GM18951 (cell line): ENCODE data around the gene NARS2.

Source experiments
- POLR2A ChIP-seq: IDR thresholded peaks from 4 replicates; pipeline ENCODE4 v1.6.1; 2011; ENCODE audit warnings: mild to moderate bottlenecking; ENCODE audit not compliant: insufficient read length, insufficient read depth; ENCODE audit errors: extremely low read depth
- in situ Hi-C: fragments of 300-500 bp; cut with MboI; formaldehyde crosslinking; loops from one replicate; pipeline ENCODE4 v1.12.0; 2022; ENCODE audit warnings: low sequenced_read_pairs, mixed read lengths, inconsistent platforms; ENCODE audit not compliant: unreplicated experiment

The NARS2 gene

DNA sequence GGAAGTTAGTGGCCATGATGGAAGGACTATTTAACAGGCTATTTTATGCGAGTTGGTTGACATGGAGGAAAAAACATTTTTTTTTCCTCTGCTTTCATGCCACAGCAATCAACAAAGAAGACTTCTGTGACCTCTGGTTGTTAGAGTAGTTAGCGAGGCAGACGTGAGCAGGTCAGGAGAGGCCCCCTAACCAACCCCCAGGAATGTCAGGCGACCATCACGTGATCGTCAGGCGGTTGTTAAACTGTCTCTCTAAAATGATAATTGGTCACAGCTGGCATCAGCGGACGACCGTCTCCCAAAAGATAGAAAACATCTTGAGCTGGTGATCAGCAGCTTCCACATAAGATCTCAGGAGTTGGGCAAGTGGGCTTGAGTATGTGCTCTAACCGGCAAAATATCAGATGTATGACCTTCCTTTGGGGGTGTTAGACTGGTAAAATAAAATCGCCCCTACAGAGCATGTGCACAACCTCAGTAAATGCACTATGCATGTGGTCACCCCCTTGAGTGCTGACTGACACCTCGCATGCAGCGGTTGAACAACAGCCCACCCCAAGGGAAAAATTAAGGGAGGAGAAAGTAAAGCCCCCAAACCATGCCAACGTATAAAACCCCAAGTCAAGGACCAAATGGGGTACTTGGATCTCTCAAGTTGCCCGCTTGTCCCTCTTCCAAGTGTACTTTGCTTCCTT is 20.9 kb upstream of the NARS2 start:
- in situ Hi-C loops = no loop called here
- no peak for TF ChIP-seq POLR2A

DNA sequence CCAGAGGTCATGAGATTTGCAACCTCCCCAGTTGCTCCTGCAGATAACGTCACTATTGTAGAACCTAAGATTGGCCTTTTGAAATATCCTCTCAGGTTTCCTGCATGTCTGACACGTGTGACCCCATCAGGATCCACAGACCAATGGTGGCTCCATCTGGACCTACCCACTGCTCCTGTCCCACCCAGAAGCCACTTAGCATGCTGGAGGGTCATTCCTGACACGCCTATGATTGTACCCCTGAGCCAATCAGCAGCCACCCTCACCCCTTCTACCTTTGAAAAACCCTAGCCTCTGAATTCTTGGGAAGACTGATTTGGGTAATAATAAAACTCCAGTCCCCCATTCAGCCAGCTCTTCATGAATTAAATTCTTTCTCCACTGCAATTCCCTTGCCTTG is 20.1 kb upstream of the NARS2 start:
- in situ Hi-C loops = no loop called here
- no peak for TF ChIP-seq POLR2A

DNA sequence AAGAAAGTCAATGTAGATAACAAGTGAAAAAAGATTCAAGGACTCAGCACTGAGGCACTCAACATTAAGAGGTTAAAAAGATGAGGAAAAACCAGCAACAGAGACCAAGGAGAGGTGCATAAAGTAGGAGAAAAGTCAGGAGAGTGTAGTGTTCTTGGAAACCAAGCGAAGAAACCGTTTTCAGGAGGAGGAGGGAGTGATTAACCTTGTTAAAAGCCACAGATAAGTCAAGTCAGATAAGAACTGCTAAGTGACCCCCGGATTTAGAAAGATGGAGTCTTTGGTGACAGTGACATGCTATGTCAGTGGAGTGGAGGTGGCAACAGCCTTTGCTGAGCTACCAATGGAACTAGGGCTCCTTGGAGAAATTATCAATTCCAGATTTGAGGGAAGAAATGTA is 13.9 kb upstream of the NARS2 start:
- no peak for TF ChIP-seq POLR2A
- in situ Hi-C loops = no loop called here

DNA sequence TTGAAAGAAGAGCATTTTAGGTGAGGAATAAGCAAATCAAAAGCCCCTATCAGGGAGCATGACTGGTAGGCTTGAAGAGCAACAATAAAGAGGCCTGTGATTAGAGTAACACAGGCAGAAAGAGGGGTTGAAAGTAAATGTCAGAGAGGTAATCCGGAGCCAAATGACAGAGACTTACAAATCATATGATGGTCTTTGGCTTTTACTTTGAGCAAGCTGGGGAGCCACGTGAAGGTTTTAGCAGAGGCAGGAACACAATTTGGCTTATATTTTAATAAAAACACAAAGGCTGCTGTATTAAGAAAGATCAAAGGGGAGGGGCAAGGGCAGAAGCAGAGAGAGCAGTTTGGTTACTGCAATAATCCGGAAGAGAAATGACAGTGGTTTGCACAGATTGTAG is 12.8 kb upstream of the NARS2 start:
- TF ChIP-seq POLR2A = no peak
- in situ Hi-C loops = no loop called here

DNA sequence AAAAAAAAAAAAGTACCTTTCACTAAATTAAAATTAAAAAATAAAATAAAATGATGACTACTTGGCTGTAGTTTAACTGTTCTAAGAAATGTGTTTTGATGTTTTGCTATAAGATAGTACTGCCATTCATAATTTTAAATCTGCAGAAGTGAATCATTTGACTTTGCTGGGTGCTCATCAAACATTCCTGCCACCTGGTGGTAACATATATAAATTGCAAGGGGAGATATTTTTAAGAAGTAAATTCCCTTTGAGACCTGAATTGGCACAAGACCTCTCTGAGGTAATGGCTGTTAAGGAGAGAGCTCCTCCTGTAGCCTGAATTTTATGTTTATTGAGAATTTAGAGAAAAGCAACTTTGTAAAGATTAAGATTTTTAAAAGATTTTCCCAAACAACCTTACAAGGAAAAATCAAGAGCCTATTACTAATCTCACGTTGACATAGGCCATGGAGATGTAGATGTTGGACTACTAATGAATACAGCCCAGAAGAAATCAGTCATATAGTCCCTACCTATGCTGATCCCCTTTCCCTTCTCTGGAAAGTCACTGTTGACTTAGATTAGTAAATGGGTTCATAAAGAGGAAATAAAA is 11.9 kb upstream of the NARS2 start:
- in situ Hi-C loops = no loop called here
- no peak for TF ChIP-seq POLR2A

DNA sequence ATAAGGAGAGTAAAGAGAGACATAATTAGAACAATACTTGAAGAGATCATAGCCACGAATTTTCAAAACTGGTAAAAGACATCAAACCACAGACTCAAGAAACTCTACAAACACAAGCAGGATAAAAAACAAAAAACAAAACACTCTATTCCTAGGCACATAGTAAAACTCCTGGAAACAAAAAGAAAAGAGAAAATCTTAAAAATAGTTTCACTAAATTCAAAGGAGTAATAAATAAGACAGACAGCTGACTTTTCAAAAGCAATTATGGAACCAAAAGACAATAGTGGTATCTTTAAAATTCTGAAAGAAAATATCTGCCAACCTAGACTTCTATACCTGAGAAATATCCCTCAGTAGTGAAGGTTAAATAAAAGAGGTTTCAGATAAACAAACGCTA is 9.2 kb upstream of the NARS2 start:
- in situ Hi-C loops = no loop called here
- no peak for TF ChIP-seq POLR2A

DNA sequence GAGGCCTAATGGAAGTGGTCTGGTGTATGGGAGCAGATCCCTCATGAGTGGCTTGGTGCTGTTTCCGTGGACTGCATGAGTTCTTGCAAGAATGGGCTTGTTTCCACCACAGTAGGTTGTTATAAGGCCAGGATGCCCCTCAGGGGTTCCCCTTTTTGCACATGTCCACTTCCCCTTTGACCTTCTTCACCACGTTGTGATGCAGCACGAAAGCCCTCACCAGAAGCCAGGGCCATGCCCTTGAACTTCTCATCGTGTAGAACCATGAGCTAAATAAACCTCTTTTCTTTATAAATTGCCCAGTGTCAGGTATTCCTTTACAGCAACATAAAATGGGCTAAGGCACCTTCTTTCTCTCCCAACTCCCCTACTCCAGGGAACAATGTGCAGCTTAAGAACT is 2.8 kb upstream of the NARS2 start:
- in situ Hi-C loops = no loop called here
- TF ChIP-seq POLR2A = no peak

DNA sequence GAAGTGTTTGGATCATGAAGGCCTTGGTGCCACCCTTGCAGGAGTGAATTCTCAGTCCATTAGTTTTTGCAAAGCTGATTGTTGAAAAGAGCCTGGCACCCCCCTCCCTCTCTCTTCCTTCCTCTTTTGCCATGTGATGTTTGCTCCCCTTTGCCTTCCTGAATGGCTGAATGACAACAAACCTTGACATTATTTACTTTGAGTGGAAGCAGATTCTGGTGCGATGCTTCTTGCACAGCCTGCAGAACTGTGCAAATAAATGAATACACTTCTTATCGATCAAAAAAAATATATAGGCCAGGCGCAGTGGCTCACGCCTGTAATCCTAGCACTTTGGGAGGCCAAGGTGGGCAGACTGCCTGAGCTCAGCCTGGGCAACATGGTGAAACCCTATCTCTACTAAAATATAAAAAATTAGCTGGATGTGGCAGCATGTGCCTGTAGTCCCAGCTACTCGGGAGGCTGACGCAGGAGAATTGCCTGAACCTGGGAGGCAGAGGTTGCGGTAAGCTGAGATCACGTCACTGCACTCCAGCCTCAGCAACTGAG is 2.0 kb upstream of the NARS2 start:
- no peak for TF ChIP-seq POLR2A
- in situ Hi-C loops = no loop called here

DNA sequence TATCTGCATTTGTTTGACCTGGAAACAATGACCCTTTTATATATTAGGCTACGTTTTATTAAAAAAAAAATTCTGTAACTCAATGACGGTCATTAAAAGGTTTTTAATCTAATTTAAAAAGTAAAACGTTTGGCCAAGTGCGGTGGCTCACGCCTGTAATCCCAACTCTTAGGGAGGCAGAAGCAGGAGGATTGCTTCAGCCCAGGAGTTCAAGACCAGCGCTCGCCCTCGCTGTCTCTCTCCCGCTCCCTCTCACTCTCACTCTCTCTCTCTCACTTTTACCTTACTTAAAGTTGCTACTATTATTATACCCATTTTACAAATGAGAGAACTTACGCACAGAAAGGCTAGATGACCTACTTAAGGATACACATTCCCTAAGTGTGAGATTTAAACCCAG is 814 bp upstream of the NARS2 start:
- TF ChIP-seq POLR2A = no peak
- in situ Hi-C loops = no loop called here

DNA sequence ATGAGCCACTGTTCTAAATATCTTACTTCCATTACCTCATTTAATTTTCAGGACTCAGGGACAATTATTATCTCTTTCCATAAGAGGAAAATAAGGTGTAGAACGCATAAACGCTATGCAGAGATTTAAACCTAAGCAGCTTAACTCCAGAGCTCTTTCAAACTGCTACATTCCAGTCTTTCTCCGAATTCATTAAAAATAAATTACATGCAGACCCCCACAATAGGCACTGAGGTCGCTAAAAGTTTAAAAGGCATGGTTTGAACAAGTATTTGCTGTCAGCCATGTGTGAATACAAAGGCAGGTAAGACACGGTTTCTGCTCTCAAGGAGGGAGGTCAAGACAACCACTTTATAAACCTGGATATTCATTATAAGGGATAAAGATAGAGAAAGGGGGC is 983 bp downstream of the NARS2 start:
- in situ Hi-C loops = no loop called here
- TF ChIP-seq POLR2A = no peak

DNA sequence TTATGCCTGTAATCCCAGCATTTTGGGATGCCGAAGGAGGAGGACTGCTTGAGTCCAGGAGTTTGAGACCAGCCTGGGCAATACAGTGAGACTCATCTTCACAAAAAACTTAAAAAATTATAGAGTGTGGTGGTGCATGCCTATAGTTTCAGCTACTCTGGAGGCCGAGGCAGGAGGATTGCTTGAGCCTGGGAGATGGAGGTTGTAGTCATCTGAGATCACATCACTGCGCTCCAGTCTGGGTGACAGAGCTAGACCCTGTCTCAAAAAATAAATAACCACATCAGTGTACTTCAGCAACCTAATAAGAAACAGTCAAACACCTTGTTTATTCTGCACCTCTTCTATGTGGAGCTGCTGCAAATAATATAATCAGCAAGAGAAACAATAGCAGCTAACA is 1.4 kb downstream of the NARS2 start:
- in situ Hi-C loops = no loop called here
- no peak for TF ChIP-seq POLR2A

DNA sequence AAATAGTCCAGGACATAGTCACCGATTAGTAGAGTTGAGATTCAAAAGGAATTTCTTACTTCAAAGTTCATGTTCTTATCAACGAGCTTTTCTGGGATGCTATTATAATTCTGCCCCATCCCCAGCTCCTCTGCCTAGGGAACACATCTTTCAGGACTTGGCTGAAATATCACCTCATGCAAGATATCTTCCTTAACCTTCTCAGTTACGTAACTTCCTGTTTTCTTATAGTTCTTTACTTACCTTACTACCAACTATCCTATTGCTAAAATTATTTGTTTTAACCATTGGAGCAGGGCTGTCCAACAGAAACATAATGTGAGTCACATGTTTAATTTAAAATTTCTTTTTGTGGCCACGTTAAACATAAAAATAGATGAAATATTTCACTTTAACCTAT is 2.3 kb downstream of the NARS2 start:
- in situ Hi-C loops = no loop called here
- TF ChIP-seq POLR2A = no peak

DNA sequence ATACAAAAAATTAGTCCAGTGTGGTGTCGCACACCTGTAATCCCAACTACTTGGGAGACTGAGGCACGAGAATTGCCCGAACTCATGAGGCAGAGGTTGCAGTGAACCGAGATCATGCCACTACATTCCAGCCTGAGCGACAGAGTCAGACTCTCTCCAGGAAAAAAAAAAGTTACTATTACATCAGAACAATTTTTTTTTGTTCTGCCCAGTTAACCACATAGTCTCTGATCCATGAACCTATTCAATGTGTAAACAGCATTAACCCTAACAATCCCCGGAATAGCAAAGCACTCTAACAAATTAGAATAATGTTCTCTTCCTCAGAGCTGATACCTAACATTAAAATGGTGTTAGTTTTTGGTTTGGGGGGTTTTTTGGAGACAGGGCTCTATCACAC is 4.6 kb downstream of the NARS2 start:
- in situ Hi-C loops = no loop called here
- TF ChIP-seq POLR2A = no peak

DNA sequence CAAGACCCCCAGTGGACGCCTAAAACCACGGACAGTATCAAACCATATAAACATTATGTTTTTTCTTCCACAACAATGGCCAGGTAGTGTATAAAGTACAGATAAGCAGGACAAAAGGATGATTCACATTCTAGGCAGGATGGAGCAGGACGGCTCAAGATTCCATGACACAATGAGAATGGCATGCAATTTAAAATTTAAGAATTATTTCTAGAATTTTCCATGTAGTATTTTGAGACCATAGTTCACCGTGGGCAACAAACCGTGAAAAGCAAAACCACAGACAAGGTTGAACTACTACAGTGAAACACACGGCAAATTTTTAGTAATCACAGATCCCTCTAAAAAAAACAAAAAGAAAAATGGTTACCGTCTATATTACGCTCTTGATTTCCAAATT is 7.5 kb downstream of the NARS2 start:
- TF ChIP-seq POLR2A = no peak
- in situ Hi-C loops = no loop called here

DNA sequence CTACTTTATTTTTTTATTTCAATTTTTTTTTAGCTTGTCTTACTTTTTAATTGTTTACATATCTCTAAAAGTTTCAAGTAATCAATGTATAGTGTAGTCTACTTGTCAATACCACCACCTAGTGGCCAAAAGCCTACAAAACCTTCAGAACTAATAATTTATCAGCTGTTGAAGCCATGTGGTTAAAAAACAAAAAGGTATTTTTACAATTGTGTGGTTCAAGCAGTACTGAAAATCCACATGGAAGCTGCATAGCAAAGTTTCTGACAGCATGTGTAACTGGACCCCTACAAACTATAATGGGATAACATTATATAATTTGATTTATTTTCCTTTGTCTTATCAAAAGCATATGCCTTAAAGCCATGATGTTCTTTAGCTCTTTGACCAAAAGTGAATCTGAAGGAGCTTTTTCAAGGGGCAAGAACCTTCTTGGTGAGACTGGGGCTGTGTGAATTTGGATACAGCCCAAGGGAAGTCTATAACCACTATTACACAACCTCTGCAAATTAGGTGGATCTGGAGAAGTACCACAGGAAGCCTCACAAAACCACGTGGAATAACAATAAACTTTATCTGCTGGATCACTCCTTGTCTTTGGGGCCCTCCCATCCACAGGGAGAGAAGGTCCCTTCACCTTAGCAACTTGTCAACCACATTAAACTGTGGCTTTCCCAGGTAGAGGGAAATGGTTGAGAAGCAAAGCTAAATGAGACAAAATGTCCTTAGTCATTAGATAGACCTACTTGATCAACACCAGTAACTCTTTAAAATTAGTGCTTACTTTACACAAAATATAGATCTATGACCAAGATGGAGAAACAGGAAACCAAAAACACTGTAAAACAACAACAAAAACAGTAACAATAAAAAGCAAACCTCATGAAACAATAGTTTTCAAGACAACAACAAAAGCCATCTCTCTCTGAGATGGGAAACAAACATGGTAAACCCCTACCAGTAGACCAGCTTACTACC is 9.9 kb downstream of the NARS2 start:
- in situ Hi-C loops = loop anchor here (5.0 kb wide), 1 partner anchor 337 kb away; no protein-coding TSS in a partner anchor
- no peak for TF ChIP-seq POLR2A

DNA sequence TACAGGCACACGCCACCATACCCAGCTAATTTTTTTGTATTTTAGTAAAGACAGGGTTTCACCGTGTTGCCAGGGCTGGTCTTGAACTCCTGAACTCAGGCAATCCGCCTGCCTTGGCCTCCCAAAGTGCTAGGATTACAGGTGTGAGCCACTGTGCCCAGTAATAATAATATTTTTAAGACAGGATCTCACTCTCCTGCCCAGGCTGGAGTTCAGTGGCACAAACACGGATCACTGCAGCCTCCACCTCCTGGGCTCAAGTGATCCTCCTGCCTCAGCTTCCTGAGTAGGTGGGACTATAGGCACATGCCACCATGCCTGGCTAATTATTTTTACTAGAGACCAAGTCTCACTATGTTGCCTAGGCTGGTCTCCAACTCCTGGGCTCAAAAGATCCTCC is 10.6 kb downstream of the NARS2 start:
- in situ Hi-C loops = loop anchor here (5.0 kb wide), 1 partner anchor 337 kb away; no protein-coding TSS in a partner anchor

DNA sequence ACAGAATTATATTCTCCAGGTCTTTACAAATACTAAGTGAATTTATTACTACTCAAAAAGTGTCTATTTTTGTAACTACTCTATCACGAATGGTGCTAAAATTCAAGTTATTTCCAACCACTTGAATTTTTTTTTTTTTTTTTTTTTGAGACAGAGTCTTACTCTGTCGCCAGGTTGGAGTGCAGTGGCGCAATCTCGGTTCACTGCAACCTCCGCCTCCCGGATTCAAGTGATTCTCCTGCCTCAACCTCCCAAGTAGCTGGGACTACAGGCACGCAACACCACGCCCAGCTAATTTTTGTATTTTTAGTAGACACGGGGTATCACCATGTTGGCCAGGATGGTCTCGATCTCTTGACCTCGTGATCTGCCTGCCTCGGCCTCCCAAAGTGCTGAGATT is 11.6 kb downstream of the NARS2 start:
- in situ Hi-C loops = loop anchor here (5.0 kb wide), 1 partner anchor 336 kb away; no protein-coding TSS in a partner anchor
